H9 (cell line): ENCODE results near the gene P2RY14. TPM values are rescaled to one million over a fixed set of nuclear protein-coding genes. Genes with fewer than 3 reads are reported as not detected.

Source experiments
- DNase-seq: peaks from one replicate; pipeline ENCODE4 v3.0.0-alpha.2; 2017
- H2AFZ ChIP-seq: one replicate; pipeline ENCODE4 v1.6.1; 2013; ENCODE audit warnings: mild to moderate bottlenecking, low read length, control low read depth, moderate library complexity
- H2AK5ac ChIP-seq: 2 replicates; pipeline ENCODE4 v1.6.1; 2013; ENCODE audit warnings: low read length, control low read depth, mixed read lengths; ENCODE audit not compliant: insufficient read length
- H2BK120ac ChIP-seq: one replicate; pipeline ENCODE4 v1.6.1; 2013; ENCODE audit warnings: low read depth, mild to moderate bottlenecking, low read length, control low read depth, inconsistent platforms; ENCODE audit not compliant: poor library complexity, severe bottlenecking
- H2BK12ac ChIP-seq: 2 replicates; pipeline ENCODE4 v1.6.1; 2013; ENCODE audit warnings: low read length, control low read depth, mixed read lengths, low read depth; ENCODE audit not compliant: insufficient read length
- H2BK15ac ChIP-seq: 2 replicates; pipeline ENCODE4 v1.6.1; 2013; ENCODE audit warnings: low read depth, low read length, control low read depth
- H2BK20ac ChIP-seq: one replicate; pipeline ENCODE4 v1.6.1; 2013; ENCODE audit warnings: low read depth, mild to moderate bottlenecking, low read length, control low read depth, inconsistent platforms; ENCODE audit not compliant: poor library complexity, severe bottlenecking
- H2BK5ac ChIP-seq: 2 replicates; pipeline ENCODE4 v1.6.1; 2013; ENCODE audit warnings: low read length, control low read depth, mixed read lengths; ENCODE audit not compliant: insufficient read length
- H3K14ac ChIP-seq: 2 replicates; pipeline ENCODE4 v1.6.1; 2013; ENCODE audit warnings: low read length, control low read depth; ENCODE audit not compliant: insufficient read depth
- H3K18ac ChIP-seq: 2 replicates; pipeline ENCODE4 v1.6.1; 2013; ENCODE audit warnings: low read depth, mild to moderate bottlenecking, mixed read lengths, low read length, control low read depth; ENCODE audit not compliant: insufficient read length
- H3K23ac ChIP-seq: 2 replicates; pipeline ENCODE4 v1.6.1; 2013; ENCODE audit warnings: low read length, control low read depth, mixed read lengths, low read depth; ENCODE audit not compliant: insufficient read length
- H3K23me2 ChIP-seq: 2 replicates; pipeline ENCODE4 v1.6.1; 2013; ENCODE audit warnings: low read depth, mild to moderate bottlenecking, mixed read lengths, low read length, control low read depth; ENCODE audit not compliant: insufficient read length, poor library complexity, severe bottlenecking
- H3K27ac ChIP-seq: 2 replicates; pipeline ENCODE4 v1.5.1; 2013; ENCODE audit warnings: low read length, control low read depth, mixed read lengths, low read depth; ENCODE audit not compliant: insufficient read length
- H3K27me3 ChIP-seq: 2 replicates; pipeline ENCODE4 v1.6.1; 2013; ENCODE audit warnings: low read length, control low read depth, inconsistent platforms; ENCODE audit not compliant: insufficient read depth
- H3K4ac ChIP-seq: 2 replicates; pipeline ENCODE4 v1.6.1; 2013; ENCODE audit warnings: low read depth, mild to moderate bottlenecking, control low read depth, inconsistent platforms, low read length, moderate library complexity
- H3K4me1 ChIP-seq: 2 replicates; pipeline ENCODE4 v1.6.1; 2013; ENCODE audit warnings: low read length, control low read depth, inconsistent platforms; ENCODE audit not compliant: insufficient read depth
- H3K4me2 ChIP-seq: 2 replicates; pipeline ENCODE4 v1.6.1; 2013; ENCODE audit warnings: low read length, control low read depth, mixed read lengths; ENCODE audit not compliant: insufficient read length, insufficient read depth
- H3K56ac ChIP-seq: 2 replicates; pipeline ENCODE4 v1.6.1; 2013; ENCODE audit warnings: low read depth, mild to moderate bottlenecking, mixed read lengths, low read length, control low read depth; ENCODE audit not compliant: insufficient read length
- H3K79me1 ChIP-seq: 2 replicates; pipeline ENCODE4 v1.6.1; 2013; ENCODE audit warnings: low read depth, mild to moderate bottlenecking, moderate library complexity, low read length, control low read depth, inconsistent platforms; ENCODE audit not compliant: insufficient read depth, poor library complexity, severe bottlenecking
- H3K79me2 ChIP-seq: 2 replicates; pipeline ENCODE4 v1.6.1; 2013; ENCODE audit warnings: low read length, control low read depth, inconsistent platforms; ENCODE audit not compliant: insufficient read depth
- H3K9ac ChIP-seq: 2 replicates; pipeline ENCODE4 v1.6.1; 2013; ENCODE audit warnings: low read length, control low read depth, mixed read lengths; ENCODE audit not compliant: insufficient read length; ENCODE audit errors: extremely low read depth
- H3K9me3 ChIP-seq: one replicate; pipeline ENCODE4 v1.6.1; 2013; ENCODE audit warnings: low read depth, low read length, inconsistent platforms; ENCODE audit not compliant: control insufficient read depth
- H3T11ph ChIP-seq: one replicate; pipeline ENCODE4 v1.6.1; 2013; ENCODE audit warnings: mild to moderate bottlenecking, low read length, control low read depth, inconsistent platforms
- H4K20me1 ChIP-seq: one replicate; pipeline ENCODE4 v1.6.1; 2013; ENCODE audit not compliant: control insufficient read depth, insufficient read length, insufficient read depth
- H4K5ac ChIP-seq: 2 replicates; pipeline ENCODE4 v1.6.1; 2013; ENCODE audit warnings: low read depth, mild to moderate bottlenecking, mixed read lengths, low read length, control low read depth; ENCODE audit not compliant: insufficient read length
- H4K8ac ChIP-seq: replicated peaks from 2 replicates; pipeline ENCODE4 v1.6.1; 2013; ENCODE audit warnings: low read length, control low read depth, mixed read lengths, low read depth; ENCODE audit not compliant: insufficient read length
- H4K91ac ChIP-seq: 2 replicates; pipeline ENCODE4 v1.6.1; 2013; ENCODE audit warnings: low read depth, mild to moderate bottlenecking, moderate library complexity, mixed read lengths, low read length, control low read depth; ENCODE audit not compliant: insufficient read length
- H3K27ac Mint-ChIP-seq, 3 experiments: 2 replicates in 2 of 3; 3 replicates in 1 of 3; pipeline ENCODE4 v1.8.0; 2020 to 2021; ENCODE audit warnings: mixed read lengths in 3 of 3, mild to moderate bottlenecking in 1 of 3, moderate library complexity in 1 of 3
- H3K27me3 Mint-ChIP-seq: 2 replicates; pipeline ENCODE4 v1.8.0; 2021; ENCODE audit warnings: low read depth, mild to moderate bottlenecking, moderate library complexity, mixed read lengths
- H3K36me3 Mint-ChIP-seq, 3 experiments: 2 replicates in 2 of 3; 3 replicates in 1 of 3; pipeline ENCODE4 v1.8.0; 2020 to 2021; ENCODE audit warnings: low read depth in 3 of 3, mixed read lengths in 3 of 3; ENCODE audit not compliant: insufficient read depth in 1 of 3
- H3K4me1 Mint-ChIP-seq, 2 experiments: 2 replicates each; pipeline ENCODE4 v1.8.0; 2020; ENCODE audit warnings: mixed read lengths in 2 of 2
- H3K4me3 Mint-ChIP-seq, 2 experiments: 2 replicates in 1 of 2; 3 replicates in 1 of 2; pipeline ENCODE4 v1.8.0; 2020 to 2021; ENCODE audit warnings: mild to moderate bottlenecking in 2 of 2, mixed read lengths in 2 of 2, moderate library complexity in 1 of 2
- H3K9me3 Mint-ChIP-seq, 2 experiments: 2 replicates in 1 of 2; 3 replicates in 1 of 2; pipeline ENCODE4 v1.8.0; 2020; ENCODE audit warnings: mild to moderate bottlenecking in 2 of 2, mixed read lengths in 2 of 2, moderate library complexity in 1 of 2
- WGBS: extraction: QIAGEN DNeasy Blood & Tissue Kit; methylation state at CpG from one replicate; pipeline ENCODE4 v1.1.7; 2013; ENCODE audit warnings: missing lambda C conversion rate, low lambda C conversion rate, mixed read lengths; ENCODE audit not compliant: insufficient read length; ENCODE audit errors: extremely low coverage; 5-methylcytosine and 5-hydroxymethylcytosine counted together
- total RNA-seq: library from RNA; stranded (reverse); gene quantifications from 2 replicates; pipeline ENCODE4 v1.2.1, GENCODE V29; 2021
- TF ChIP-seq, protein P1 (sequence below): fragments of 200-600 bp; sonication (generic); conservative IDR thresholded peaks from 3 replicates; pipeline ENCODE4 v1.8.0; 2021; ENCODE audit warnings: antibody characterized with exemption, mild to moderate bottlenecking

P2RY14 gene
- total RNA-seq, 1 experiment from 2014 or later: not detected

DNA sequence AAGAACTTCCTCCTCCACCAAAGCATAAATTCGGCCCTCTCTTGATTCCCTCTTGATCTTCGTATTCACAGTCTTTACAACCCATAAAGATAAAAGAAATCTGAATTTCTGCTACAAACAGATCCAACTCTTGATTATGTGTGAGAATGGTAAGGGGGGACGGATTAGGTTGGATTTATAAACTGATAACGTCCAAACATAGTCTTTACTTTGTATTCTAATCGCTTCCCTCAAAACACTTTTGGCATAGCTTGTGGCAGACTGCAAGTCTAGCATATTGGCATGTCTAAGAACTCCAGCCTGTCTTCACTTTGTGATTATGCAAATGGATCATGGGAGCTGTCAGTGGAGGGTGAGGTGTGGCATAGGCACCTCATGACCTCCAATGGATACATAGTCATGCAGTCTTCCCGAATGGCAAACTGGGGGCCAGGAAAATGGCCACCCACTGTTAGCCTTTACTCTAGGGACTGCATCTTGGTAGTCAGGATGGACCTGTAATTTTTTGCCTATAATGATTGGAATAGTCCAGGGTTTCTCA, 51.0 kb downstream of the P2RY14 start:
- Histone ChIP-seq H3K27me3 (no peaks in the 10 kb centered on the region), H4K8ac (no peak overlapping the region), H3K9me3 (no peaks in the 10 kb centered on the region), H4K5ac (no peak overlapping the region), H4K91ac (no peak overlapping the region), H2BK12ac (no peak overlapping the region), H2BK20ac (no peak overlapping the region), H3T11ph (no peak overlapping the region), H3K4me1 (peaks cover 7% of the 10 kb centered on the region; the same call in 1 of the 2 replicates), H2BK120ac (no peak overlapping the region), H3K23ac (no peak overlapping the region), H3K79me1 (no peaks in the 10 kb centered on the region), H3K56ac (no peak overlapping the region), H4K20me1 (no peaks in the 10 kb centered on the region), H2BK5ac (no peak overlapping the region), H3K27ac (no peak overlapping the region), H3K4ac (no peak overlapping the region), H3K18ac (no peak overlapping the region), H2BK15ac (no peak overlapping the region), H2AFZ (no peak overlapping the region), H3K9ac (no peak overlapping the region), H3K23me2 (no peaks in the 10 kb centered on the region), H2AK5ac (no peak overlapping the region), H3K79me2 (no peaks in the 10 kb centered on the region), H3K4me2 (no peak overlapping the region), H3K14ac (no peak overlapping the region)
- H3K4me3 Mint-ChIP-seq: no peak overlapping the region
- TF ChIP-seq, protein P1, sequence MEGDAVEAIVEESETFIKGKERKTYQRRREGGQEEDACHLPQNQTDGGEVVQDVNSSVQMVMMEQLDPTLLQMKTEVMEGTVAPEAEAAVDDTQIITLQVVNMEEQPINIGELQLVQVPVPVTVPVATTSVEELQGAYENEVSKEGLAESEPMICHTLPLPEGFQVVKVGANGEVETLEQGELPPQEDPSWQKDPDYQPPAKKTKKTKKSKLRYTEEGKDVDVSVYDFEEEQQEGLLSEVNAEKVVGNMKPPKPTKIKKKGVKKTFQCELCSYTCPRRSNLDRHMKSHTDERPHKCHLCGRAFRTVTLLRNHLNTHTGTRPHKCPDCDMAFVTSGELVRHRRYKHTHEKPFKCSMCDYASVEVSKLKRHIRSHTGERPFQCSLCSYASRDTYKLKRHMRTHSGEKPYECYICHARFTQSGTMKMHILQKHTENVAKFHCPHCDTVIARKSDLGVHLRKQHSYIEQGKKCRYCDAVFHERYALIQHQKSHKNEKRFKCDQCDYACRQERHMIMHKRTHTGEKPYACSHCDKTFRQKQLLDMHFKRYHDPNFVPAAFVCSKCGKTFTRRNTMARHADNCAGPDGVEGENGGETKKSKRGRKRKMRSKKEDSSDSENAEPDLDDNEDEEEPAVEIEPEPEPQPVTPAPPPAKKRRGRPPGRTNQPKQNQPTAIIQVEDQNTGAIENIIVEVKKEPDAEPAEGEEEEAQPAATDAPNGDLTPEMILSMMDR: no peak
- H3K27me3 Mint-ChIP-seq: no peaks in the 10 kb centered on the region
- no peak overlapping the region for H3K27ac Mint-ChIP-seq
- WGBS: no CpG with 5 or more reads among the region's 6 CpGs
- H3K9me3 Mint-ChIP-seq: peaks cover 0 to 4% of the 10 kb centered on the region in 2 experiments; a peak in 1 of 5 replicates
- peaks cover 6 to 10% (median 8%) of the 10 kb centered on the region in 3 experiments for H3K36me3 Mint-ChIP-seq
- no peak for DNase-seq
- peaks cover 25 to 27% of the 10 kb centered on the region in 2 experiments for H3K4me1 Mint-ChIP-seq
